ENCODE measurements around the gene PACC1. TPM values are rescaled to one million over a fixed set of nuclear protein-coding genes. Genes with fewer than 3 reads are reported as not detected.

Gene PACC1
- total RNA-seq, 1 donor from 2014 or later = 1.2 TPM

DNA sequence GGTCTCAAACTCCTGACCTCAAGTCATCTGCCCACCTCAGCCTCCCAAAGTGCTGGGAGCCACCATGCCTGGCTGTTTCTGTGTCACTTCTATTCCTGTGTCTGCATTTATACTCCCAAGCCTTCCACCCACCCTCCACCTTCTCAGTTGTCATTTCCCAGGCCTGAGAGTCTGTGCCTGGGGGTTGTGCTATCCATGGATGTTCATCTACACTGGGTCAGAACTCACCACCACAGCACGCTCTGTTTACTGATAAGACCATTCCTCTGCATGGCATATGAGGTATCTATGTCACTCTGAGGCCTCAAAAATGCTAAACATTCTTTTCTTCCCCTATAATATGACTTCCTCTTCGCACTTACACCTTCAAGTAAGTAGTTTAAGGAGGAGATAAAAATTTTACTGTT is 24.1 kb upstream of the PACC1 start:
- DNase-seq (ENCODE audit: low spot score) (no peak), ATAC-seq (no peak)

DNA sequence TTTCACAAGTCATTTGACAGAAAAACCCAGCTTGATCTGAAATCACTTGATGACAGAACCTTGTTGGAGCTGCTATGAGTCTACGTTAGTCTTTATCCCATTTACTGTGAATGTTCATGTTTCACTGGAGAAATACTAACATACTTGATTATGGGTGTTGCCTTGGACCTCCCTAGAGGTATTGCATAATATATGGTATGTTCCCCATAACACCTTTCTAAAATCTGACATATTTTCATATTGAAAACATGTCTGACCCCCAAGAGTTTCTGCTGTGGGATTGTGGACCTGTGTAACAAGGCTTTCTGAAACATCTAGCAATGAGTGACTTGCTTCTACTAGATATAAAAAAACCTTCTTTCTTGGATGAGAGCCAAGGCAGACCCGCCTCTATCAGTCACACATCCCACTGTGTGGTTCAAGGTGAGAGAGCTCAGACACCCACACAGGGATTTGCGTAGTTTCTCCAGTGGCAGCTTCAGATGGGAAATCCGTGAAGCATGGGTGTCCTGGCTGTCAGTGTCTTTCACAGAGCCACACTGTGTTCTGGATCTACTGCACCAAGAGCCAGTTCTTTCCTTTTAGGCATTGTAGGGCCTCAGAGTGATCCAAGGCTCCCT is 22.6 kb upstream of the PACC1 start:
- ATAC-seq = no peak

DNA sequence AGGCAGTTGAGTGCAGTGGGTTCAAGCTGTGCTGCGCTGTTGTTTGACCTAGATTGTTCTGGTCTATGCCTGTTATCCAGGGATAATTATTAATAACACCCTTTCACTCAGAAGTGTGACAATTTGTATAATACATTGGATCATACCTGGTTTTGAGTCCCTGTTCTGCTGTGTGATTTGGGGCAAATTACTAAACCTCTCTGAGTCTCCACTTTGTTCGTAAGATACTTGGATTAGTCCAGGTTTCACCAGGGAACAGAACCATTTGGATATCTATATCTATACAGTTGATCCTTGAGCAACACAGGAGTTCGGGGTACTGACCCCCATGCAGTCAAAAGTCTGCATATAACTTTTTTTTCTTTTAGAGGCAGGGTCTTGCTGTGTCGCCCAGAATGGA is 20.3 kb upstream of the PACC1 start:
- DNase-seq (ENCODE audit: low spot score) (no peak), ATAC-seq (no peak)

More for the DNA sequence above, 22.6 kb upstream of the PACC1 start:
- DNase-seq (ENCODE audit: low spot score) = no peak

DNA sequence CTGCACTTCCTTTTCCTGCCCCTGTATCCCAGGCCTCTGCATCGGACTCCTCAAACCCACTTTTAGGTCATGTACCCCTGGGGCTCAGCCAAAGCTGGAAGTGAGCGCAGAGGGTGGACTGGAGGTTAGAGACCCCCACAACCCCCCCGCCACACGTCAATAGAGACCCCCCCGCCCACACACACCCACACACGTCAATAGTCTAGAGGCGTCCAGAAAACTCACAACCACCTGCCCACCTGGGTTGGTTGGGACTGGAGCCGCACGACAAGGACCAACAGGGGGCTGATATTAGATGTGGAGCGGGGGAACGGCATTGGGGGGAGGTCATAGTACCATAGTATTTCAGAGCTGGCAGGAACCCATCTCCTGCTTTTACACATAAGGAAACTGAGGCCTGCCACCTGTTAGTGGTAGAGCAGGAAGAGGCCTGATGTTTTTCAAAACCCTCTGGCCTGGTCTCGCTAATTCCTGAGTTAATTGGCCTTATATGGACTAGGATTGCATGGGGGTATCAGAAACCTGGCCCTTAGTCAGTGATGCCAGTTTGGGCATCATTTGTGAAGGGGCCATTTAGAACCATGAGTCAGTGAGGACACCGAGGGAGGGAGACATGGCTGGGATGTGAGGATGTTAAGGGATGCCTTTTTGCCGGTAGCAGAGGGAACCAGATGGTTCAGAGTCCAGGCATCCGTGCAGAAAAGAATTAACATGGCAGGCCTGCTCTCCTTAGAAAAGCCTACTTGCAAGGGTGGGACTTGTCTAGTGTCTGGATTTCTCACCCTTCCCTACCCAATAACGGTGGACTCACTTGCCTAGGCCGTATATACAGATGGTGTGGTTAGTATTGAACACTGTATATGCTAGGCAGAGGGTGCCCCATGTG is 19.1 kb upstream of the PACC1 start:
- ATAC-seq = no peak
- no peak for DNase-seq (ENCODE audit: low spot score)

DNA sequence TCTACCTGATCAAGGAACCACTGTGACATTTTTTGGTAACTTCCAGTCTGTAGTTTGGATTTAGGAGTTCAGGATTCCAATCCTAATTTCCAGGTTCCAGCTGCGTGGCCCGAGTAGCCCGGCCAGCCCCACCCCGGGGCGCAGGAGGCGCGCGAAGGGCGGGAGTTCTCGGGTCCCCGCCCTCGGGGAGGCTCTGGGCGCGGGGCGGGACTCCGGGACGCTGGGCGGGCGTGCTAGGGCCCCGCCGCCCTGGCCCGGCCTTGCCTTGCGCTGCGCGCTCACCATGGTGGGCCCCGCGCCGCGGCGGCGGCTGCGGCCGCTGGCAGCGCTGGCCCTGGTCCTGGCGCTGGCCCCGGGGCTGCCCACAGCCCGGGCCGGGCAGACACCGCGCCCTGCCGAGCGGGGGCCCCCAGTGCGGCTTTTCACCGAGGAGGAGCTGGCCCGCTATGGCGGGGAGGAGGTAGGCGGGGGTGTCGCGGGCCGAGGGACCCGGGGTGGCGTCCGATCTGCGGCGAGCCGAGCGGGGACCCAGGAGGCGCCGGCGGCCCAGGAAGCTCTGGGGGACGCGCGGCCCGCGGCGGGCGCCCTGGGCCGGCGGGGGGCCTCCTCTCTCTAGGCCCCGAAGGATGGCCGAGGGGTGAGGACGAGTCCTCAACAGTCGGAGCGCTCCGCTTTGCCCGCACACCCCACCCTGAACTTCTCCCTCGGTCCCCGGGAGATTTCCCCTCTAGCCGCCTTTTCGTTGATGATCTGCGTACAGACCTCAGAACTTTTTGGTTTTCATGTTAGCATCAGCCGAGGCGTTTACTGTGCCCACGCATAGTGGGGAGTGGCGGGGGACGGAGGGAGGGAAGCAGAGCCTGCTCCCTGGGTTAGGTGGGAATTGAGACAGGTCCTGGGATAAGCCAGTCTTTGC is 18.2 kb upstream of the PACC1 start, which contains the start of gene NENF:
Gene NENF, plus strand, starts transcription at position 260 of the 916 bp plus-strand sequence. Its CDS starts 24 bp downstream, at position 284.
- DNase-seq (ENCODE audit: low spot score) (peak; percentile 84), ATAC-seq (peak; percentile 99)

- ATAC-seq (no peak), DNase-seq (ENCODE audit: low spot score) (no peak)
Measured at GRCh38 chr1:212432272-212432660, 17.6 kb upstream of the PACC1 start.

DNA sequence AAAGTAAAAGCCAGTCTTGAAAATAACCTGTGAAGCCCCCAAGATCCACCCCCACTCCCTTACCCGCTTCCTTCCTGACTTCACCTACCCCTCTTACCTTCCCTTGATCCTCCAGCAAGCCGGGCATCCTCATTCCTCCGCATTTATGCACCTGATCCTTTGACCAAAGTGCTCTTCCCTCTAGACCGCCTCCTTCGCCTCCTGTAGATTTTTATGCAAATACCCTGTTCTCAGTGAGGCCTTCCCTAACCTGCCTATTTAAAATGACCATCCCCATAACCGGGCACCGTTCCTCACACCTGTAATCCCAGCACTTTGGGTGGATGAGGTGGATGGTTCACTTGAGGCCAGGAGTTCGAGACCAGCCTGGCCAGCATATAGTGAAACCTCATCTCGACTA is 17.0 kb upstream of the PACC1 start:
- ATAC-seq (no peak), DNase-seq (ENCODE audit: low spot score) (no peak)

DNA sequence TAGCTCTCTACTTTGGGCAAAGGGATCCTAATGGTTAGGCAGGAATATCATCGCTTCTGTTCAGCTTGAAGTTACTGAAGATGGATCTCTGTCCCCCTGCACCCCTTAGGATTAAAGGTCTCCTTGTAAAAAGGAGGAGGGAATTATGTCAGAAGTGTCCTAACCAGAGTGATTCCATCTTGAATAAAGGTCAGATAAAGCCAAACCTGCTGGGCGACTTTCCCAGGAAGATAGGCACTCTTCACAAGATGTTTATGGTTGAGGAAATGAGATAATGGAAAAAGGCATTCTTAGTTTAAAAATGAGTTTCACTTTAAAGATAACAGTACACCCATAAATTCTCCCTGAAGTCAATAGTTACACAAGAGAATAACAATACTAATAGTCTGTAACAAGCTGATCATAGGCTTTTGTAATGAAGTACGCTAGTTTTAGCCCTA is 16.3 kb upstream of the PACC1 start:
- ATAC-seq (no peak), DNase-seq (ENCODE audit: low spot score) (no peak)

DNA sequence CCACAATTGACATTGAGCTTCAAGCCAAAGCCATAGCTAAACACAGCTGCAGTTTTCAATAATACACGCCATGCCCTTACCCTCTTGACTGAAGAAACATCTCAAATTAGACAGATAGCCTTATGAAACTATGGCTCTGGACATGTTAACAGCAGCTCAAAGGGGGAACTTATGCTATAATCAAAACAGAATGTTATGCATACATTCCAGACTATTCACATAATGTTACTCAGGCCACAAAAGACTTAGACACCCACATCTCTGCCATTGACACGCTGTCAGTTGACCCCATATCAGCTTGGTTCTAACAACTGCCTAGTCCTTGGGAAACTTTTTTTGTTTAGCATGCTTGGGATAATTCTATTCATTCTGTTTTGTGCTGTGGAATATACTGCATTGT is 15.7 kb upstream of the PACC1 start:
- ATAC-seq (no peak), DNase-seq (ENCODE audit: low spot score) (no peak)

- DNase-seq (ENCODE audit: low spot score) (no peak), ATAC-seq (no peak)
Measured at GRCh38 chr1:212428496-212428895, 13.8 kb upstream of the PACC1 start.

DNA sequence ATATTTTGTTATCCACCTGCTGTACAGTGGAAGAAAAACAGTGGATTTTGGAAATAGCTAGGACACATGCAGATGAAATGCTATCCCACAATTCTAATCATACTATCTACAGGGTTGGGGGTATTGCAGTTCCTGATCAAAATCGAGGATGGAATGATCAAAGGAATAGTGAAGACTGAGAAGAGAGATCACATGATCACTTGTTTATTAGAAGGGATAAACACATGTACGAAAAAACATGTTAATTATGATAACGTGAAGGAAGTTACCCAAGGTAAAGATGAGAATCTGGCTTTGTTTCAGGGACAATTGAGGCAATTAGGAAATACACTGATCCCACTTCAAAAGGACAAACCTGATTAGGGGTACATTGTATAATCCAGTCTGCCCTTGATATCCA is 9.2 kb upstream of the PACC1 start:
- DNase-seq (ENCODE audit: low spot score) = no peak
- ATAC-seq = no peak

GRCh38 chr1:212421165-212421564 is 6.5 kb upstream of the PACC1 start:
- no peak for ATAC-seq
- DNase-seq (ENCODE audit: low spot score) = no peak

DNA sequence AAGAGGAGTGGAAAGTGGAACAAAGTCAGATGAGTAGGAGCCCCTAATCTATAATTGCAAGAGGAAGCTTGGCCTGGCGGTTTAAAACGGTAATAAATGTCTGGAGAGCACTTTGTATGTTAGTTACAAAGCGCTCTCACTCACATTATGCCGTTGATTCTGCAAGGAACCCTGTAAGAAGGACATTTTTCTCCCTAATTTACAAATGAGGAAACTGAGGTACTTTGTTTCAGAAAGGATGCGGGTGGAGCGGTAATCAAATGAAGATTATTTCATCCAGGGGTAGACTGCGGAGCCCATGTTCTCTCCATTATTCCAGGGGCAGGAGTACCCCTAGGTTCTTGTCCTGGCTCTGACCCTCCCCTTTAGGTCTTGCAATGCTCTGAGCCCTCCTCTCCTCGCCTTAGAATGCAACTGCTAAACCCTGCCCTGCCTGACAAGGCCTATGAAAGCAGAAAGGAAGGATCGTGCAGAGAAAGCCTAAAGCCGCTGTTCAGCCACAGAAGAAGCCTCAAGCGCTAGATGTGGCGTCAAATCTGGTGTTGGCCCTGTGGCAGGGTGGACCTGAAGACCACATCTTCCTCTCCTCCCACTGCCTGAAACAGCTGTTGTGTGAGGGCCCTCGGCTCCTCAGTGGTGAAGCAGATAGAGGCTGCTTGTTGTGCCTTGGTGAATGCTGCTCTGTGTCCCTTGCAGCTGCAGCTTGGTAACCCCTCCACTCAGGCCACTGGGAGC is 588 bp upstream of the PACC1 start:
- no peak for ATAC-seq
- no peak for DNase-seq (ENCODE audit: low spot score)

DNA sequence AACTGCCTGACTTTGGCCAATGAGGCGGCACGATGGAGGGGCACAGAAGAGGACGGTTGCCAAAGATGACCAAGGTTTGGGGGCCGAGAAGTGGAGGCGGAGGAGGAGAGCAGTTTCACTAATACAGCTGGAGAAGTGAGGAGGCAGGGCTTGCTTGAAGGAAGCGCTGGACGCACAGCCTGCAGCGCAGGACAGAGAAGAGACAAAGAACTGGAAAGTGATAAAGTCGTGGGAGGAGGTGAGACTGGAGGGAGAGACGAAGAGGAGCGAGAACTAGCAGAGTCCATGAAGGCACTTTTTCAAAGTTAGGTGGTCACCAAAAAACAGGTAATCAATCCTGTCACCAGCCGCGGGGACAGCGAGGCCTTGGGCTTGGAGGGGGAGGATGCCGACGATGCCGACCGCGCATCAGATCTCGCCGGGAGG is 771 bp downstream of the PACC1 start:
- no peak for DNase-seq (ENCODE audit: low spot score)

GRCh38 chr1:212412374-212412773 is 2.3 kb downstream of the PACC1 start:
- DNase-seq (ENCODE audit: low spot score) = no peak

More for the DNA sequence above, 771 bp downstream of the PACC1 start:
- ATAC-seq = no peak

GRCh38 chr1:212410231-212410820 is 4.4 kb downstream of the PACC1 start:
- DNase-seq (ENCODE audit: low spot score) = peak; percentile 53

More at GRCh38 chr1:212412374-212412773, 2.3 kb downstream of the PACC1 start:
- no peak for ATAC-seq

GRCh38 chr1:212402666-212403321 is 11.9 kb downstream of the PACC1 start:
- DNase-seq (ENCODE audit: low spot score) = no peak

More at GRCh38 chr1:212410231-212410820, 4.4 kb downstream of the PACC1 start:
- peak; percentile 44 for ATAC-seq

DNA sequence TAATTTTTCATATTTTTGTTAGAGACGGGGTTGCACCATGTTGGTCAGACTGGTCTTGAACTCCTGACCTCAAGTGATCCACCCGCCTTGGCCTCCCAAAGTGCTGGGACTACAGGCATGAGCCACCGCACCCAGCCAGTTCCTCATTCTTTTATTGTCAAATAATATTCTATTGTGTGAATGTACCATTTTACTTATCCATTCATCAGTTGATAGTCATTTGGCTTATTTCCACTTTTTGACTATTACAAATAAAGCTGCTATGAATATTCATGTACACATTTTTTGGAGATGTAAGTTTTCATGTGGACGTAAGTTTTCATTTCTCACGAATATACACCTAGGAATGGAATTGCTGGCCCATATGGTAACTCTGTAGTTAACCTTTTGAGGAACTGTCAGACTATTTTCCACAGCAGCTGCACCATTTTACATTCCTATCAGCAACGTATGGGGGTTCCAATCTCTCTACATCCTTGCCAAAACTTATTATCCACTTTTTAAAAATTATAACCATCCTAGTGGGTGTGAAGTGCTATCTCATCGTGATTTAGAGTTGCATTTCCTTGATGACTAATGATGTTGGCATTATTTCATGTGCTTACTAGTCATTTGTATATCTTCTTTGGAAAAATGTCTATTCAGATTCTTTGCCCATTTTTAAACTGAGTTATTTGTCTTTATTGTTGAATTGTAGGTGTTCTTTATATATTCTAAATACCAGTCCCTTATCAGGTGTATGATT is 12.7 kb downstream of the PACC1 start:
- DNase-seq (ENCODE audit: low spot score) (no peak), ATAC-seq (no peak)

More at GRCh38 chr1:212402666-212403321, 11.9 kb downstream of the PACC1 start:
- no peak for ATAC-seq

GRCh38 chr1:212401042-212401441 is 13.6 kb downstream of the PACC1 start:
- ATAC-seq (no peak), DNase-seq (ENCODE audit: low spot score) (no peak)

Data from left lobe of liver (tissue), 2 donors.